Mammary epithelial cell (primary cell): ENCODE data around the gene SPECC1.

ENCODE experiments used
- EZH2 ChIP-seq: IDR thresholded peaks from 2 replicates; pipeline ENCODE4 v1.6.1; 2012; ENCODE audit warnings: low read length, inconsistent platforms, borderline replicate concordance
- TF ChIP-seq, protein P1 (sequence below), 2 donors: IDR thresholded peaks in 1 of 2; conservative IDR thresholded peaks in 1 of 2; 2 replicates each; pipeline ENCODE4 v1.5.1; 2011 to 2012; ENCODE audit warnings: inconsistent platforms in 2 of 2, low read length in 2 of 2, mild to moderate bottlenecking in 2 of 2, control low read depth in 1 of 2, low read depth in 1 of 2; ENCODE audit not compliant: insufficient read depth in 1 of 2; ENCODE audit errors: extremely low read depth in 1 of 2

GRCh38 chr17:20257798-20258197 lies 248.6 kb downstream of the SPECC1 start:
- TF ChIP-seq, protein P1, sequence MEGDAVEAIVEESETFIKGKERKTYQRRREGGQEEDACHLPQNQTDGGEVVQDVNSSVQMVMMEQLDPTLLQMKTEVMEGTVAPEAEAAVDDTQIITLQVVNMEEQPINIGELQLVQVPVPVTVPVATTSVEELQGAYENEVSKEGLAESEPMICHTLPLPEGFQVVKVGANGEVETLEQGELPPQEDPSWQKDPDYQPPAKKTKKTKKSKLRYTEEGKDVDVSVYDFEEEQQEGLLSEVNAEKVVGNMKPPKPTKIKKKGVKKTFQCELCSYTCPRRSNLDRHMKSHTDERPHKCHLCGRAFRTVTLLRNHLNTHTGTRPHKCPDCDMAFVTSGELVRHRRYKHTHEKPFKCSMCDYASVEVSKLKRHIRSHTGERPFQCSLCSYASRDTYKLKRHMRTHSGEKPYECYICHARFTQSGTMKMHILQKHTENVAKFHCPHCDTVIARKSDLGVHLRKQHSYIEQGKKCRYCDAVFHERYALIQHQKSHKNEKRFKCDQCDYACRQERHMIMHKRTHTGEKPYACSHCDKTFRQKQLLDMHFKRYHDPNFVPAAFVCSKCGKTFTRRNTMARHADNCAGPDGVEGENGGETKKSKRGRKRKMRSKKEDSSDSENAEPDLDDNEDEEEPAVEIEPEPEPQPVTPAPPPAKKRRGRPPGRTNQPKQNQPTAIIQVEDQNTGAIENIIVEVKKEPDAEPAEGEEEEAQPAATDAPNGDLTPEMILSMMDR (conservative IDR thresholded peaks at IDR 0.05 in 1 of 2, IDR thresholded peaks at IDR 0.05 in 1 of 2; ENCODE audit: extremely low read depth in 1 of 2, insufficient read depth in 1 of 2, low read depth in 1 of 2, low read length in 2 of 2): no peak
- no peak for TF ChIP-seq EZH2
